Right atrium auricular region (tissue), 2 donors: Measurements from ENCODE around the gene UBN2. TPM values are rescaled to one million over a fixed set of nuclear protein-coding genes. Genes with fewer than 3 reads are reported as not detected.

Source experiments
- DNase-seq: peaks from one replicate; pipeline ENCODE4 v3.0.0-alpha.2; 2019; ENCODE audit warnings: low spot score
- H3K27ac ChIP-seq, 2 donors: fragments of 200-600 bp; sonication (generic); 1 replicate in 1 of 2; 2 replicates in 1 of 2; pipeline ENCODE4 v1.5.1; 2016 to 2019
- H3K27me3 ChIP-seq, 2 donors: fragments of 200-600 bp; sonication (generic); one replicate each; pipeline versions ENCODE4 v1.5.1 to v1.6.0; 2017 to 2019
- H3K36me3 ChIP-seq: fragments of 200-600 bp; sonication (generic); one replicate; pipeline ENCODE4 v1.5.1; 2016
- H3K4me1 ChIP-seq, 2 donors: fragments of 200-600 bp; sonication (generic); one replicate each; pipeline versions ENCODE4 v1.5.1 to v1.6.0; 2017 to 2019
- H3K4me3 ChIP-seq, 2 donors: fragments of 200-600 bp; sonication (generic); 1 replicate in 1 of 2; 2 replicates in 1 of 2; pipeline ENCODE4 v1.5.1; 2017 to 2019; ENCODE audit warnings: mild to moderate bottlenecking in 1 of 2, moderate library complexity in 1 of 2
- H3K9me3 ChIP-seq, 2 donors: fragments of 200-600 bp; sonication (generic); one replicate each; pipeline ENCODE4 v1.5.1; 2019
- CTCF ChIP-seq, 2 donors: fragments of 200-600 bp; sonication (generic); IDR thresholded peaks; one replicate each; pipeline ENCODE4 v1.5.1; 2019; ENCODE audit warnings: antibody characterized with exemption in 2 of 2
- total RNA-seq, 2 donors: library from RNA; depleted of rRNA; stranded (reverse); fragments of >200 nt; gene quantifications; one replicate each; pipeline ENCODE4 v1.1.0, GENCODE V29; 2016

The UBN2 gene
- total RNA-seq, 2 donors from 2014 or later, result 7.9 to 8.5 TPM

GRCh38 chr7:139351027-139351426 is 120.0 kb downstream of the UBN2 start:
- Histone ChIP-seq H3K4me1 (no peaks in the 10 kb centered on the region), H3K27ac (no peak overlapping the region), H3K27me3 (no peaks in the 10 kb centered on the region), H3K9me3 (no peaks in the 10 kb centered on the region), H3K36me3 (peaks cover 20% of the 10 kb centered on the region), H3K4me3 (no peak overlapping the region)
- DNase-seq, result no peak
- TF ChIP-seq CTCF (IDR thresholded peaks at IDR 0.05), result no peak

GRCh38 chr7:139354729-139355128 is 123.7 kb downstream of the UBN2 start:
- Histone ChIP-seq H3K4me3 (no peak overlapping the region), H3K36me3 (no peaks in the 10 kb centered on the region), H3K27me3 (no peaks in the 10 kb centered on the region), H3K4me1 (peaks cover 0 to 10% of the 10 kb centered on the region in 2 donors), H3K27ac (no peak overlapping the region), H3K9me3 (no peaks in the 10 kb centered on the region)
- DNase-seq, result no peak
- TF ChIP-seq CTCF (IDR thresholded peaks at IDR 0.05), result no peak

- H3K27me3 ChIP-seq, result no peaks in the 10 kb centered on the region
- no peaks in the 10 kb centered on the region for H3K36me3 ChIP-seq
- no peak for DNase-seq
- no peak for TF ChIP-seq CTCF (IDR thresholded peaks at IDR 0.05)
- no peaks in the 10 kb centered on the region for H3K9me3 ChIP-seq
- H3K27ac ChIP-seq, result no peak overlapping the region
- H3K4me3 ChIP-seq, result no peak overlapping the region
- peaks cover 0 to 10% of the 10 kb centered on the region in 2 donors for H3K4me1 ChIP-seq
These were observed 124.3 kb downstream of the UBN2 start for GRCh38 chr7:139355320-139355719.

Other genes starting within 250 kb of the UBN2 start
- 1 to 10 TPM in 1 of 2 donors, under 1 TPM in 1; 0.85 to 1.4 TPM for gene KIAA1549, start 249.8 kb upstream of the UBN2 start, total RNA-seq
- gene ZC3HAV1L, start 195.2 kb upstream of the UBN2 start, total RNA-seq, result 1 to 10 TPM; 7.3 to 9.4 TPM
- gene ZC3HAV1, start 121.5 kb upstream of the UBN2 start, total RNA-seq, result 10 to 100 TPM in 1 of 2 donors, 1 to 10 TPM in 1; 8.0 to 15.2 TPM
- gene FMC1, start 110.1 kb downstream of the UBN2 start, total RNA-seq, result 10 to 100 TPM; 20.2 to 45.9 TPM
- gene LUC7L2, start 128.7 kb downstream of the UBN2 start, total RNA-seq, result 10 to 100 TPM; 35.0 to 37.2 TPM